ENCODE data around the gene RBMS3. TPM values are rescaled to one million over a fixed set of nuclear protein-coding genes. Genes with fewer than 3 reads are reported as not detected.

RBMS3 gene
- total and polyA plus RNA-seq, 2 of the 8 experiments (the other 6 are each of a cell fraction or from before 2014, with no cell fraction given): 3.7 to 6.9 TPM

- TF ChIP-seq SRF (IDR thresholded peaks at IDR 0.05; ENCODE audit: low read depth, low read length): no peak
Observed at GRCh38 chr3:29751647-29752314, 470.9 kb downstream of the RBMS3 start (continued).
